Measurements from ENCODE around the gene EXOC4.

EXOC4 gene

DNA sequence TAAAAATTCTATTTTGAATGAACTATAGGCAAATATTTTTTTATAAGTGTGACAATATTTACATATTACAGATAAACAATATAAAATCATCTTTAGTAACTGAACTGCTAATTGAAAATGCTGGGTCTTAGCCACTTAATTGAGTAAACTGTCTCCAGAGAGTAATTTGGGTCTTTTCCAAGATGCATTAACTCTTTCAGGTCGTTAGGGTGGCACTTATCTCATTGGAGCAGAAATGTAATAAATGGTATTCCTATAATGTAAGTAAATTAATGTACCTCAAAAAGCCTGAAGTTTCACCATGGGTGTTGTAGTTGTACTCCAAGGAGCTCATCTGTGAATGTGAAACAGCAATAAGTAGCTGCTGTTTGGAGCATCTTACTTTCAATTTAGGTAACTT lies 208.5 kb downstream of the EXOC4 start:
- no peaks in the 10 kb centered on the region for H3K27me3 ChIP-seq (replicated peaks; ENCODE audit: control insufficient read depth, insufficient read depth, low read length)

DNA sequence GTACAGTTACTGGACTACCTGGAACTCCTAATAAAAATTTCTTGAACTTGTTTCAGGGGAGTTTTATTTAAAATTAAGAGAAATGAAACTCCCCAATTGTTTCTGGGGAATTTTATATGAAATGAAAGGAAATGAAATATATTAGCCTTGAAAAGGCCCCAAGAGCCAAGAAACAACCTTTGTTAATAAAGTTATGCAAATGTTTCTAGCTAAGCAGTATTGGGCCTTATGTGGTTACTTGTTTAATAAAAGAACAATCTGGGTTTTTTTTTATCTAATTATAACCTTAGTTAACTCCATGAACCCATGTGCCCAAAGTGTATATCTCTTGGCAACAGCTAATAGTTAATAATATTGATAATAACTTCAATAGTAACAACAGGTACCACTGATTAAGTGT lies 222.8 kb downstream of the EXOC4 start:
- H3K4me3 ChIP-seq (ENCODE audit: low read length) = no peak overlapping the region
- no peaks in the 10 kb centered on the region for H3K9me3 ChIP-seq (ENCODE audit: control insufficient read depth, low read length)
- no peaks in the 10 kb centered on the region for H3K27me3 ChIP-seq (replicated peaks; ENCODE audit: control insufficient read depth, insufficient read depth, low read length)
- no peaks in the 10 kb centered on the region for H3K4me1 ChIP-seq (ENCODE audit: control insufficient read depth, insufficient read depth, low read length)
- peaks cover 7% of the 10 kb centered on the region for H3K36me3 ChIP-seq (ENCODE audit: control insufficient read depth, insufficient read depth, low read length, severe bottlenecking)
- DNase-seq (ENCODE audit: low read depth) = no peak
- no peak overlapping the region for H3K9ac ChIP-seq (ENCODE audit: low read length)

More for the DNA sequence above, 208.5 kb downstream of the EXOC4 start:
- DNase-seq (ENCODE audit: low read depth) = no peak
- Histone ChIP-seq H3K4me1 (ENCODE audit: control insufficient read depth, insufficient read depth, low read length) (no peaks in the 10 kb centered on the region), H3K9ac (ENCODE audit: low read length) (no peak overlapping the region), H3K36me3 (ENCODE audit: control insufficient read depth, insufficient read depth, low read length, severe bottlenecking) (no peaks in the 10 kb centered on the region), H3K4me3 (ENCODE audit: low read length) (no peak overlapping the region), H3K9me3 (ENCODE audit: control insufficient read depth, low read length) (peaks cover 5% of the 10 kb centered on the region)

DNA sequence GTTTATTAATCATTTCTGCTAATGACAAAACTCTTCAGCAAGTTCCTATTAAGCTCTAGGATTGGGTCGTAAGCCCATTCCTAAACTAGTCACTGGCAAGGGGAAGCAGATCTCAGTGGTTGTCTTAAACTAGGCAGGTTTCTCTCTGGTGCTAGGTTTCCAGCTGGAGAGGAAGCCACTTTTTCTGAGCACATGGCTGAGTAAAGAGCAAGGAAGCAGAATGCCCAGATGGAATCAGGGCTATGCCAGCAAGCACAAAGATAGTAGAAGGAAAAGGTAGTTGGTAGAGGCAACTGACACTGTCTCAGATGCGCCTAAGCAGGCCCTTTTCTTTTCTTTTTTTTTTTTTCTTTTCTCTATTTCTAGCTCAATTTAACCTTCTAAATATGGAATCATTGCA lies 224.9 kb downstream of the EXOC4 start:
- Histone ChIP-seq H3K9me3 (ENCODE audit: control insufficient read depth, low read length) (no peaks in the 10 kb centered on the region), H3K27me3 (replicated peaks; ENCODE audit: control insufficient read depth, insufficient read depth, low read length) (no peaks in the 10 kb centered on the region), H3K4me3 (ENCODE audit: low read length) (no peak overlapping the region), H3K4me1 (ENCODE audit: control insufficient read depth, insufficient read depth, low read length) (peaks cover 6% of the 10 kb centered on the region), H3K9ac (ENCODE audit: low read length) (no peak overlapping the region), H3K36me3 (ENCODE audit: control insufficient read depth, insufficient read depth, low read length, severe bottlenecking) (peaks cover 7% of the 10 kb centered on the region)
- no peak for DNase-seq (ENCODE audit: low read depth)

DNA sequence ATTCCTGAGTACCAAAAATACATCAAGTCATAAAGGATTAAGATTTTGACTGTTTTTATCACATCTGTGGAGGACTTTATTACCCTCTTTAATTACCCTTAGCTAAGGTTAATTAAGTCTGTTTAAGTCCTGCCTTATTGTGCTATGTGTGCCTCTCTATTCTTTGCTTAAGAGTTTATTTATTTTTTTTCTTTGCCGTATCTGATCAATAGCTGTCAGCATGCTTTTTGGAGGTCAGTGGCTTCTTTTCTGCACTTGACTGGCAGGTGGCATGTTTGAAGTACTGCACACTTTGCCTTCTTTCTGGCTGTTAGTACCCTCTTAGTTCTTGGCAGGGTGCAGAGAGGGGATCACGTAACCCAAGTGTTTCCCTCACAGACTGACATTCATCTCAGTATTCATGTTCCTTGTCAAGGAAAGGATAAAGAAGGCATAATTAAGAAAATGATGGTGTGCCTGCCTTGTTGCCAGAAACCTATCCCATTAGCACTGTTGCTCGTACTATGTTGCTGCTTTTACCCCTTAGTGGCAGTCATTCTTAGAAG lies 225.8 kb downstream of the EXOC4 start:
- H3K4me1 ChIP-seq (ENCODE audit: control insufficient read depth, insufficient read depth, low read length) = peaks cover 6% of the 10 kb centered on the region

DNA sequence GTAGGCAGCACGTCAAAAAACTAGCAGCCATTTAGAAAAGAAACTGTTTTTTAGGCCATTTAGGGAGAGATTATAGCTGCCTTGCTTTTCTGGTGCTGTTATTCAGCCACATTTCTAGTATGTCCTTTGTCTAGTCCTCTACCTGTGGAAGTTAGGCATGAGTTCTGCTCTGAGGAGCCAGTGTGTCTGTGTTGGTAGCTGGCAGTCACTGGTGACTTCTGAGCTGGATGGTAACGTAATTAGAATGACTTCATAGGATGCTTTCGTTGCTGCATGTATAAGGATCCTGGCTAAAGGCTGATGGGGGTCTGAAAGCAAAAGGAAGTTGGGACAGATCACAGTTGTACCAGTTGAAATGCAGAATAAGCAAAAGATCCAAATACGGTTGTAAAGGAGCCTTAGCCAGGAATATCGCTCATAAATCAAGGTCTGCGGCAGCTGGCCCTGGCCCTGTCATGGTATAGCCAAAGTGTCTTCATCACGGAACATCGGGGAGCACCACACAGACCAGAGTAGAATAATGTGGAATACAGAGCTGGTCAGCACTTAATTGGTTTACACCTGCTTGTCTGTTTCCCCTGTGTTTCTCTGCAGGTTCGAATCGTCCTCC lies 226.7 kb downstream of the EXOC4 start:
- H3K27me3 ChIP-seq (replicated peaks; ENCODE audit: control insufficient read depth, insufficient read depth, low read length) = no peaks in the 10 kb centered on the region
- peaks cover 6% of the 10 kb centered on the region for H3K4me1 ChIP-seq (ENCODE audit: control insufficient read depth, insufficient read depth, low read length)
- H3K36me3 ChIP-seq (ENCODE audit: control insufficient read depth, insufficient read depth, low read length, severe bottlenecking) = peaks cover 7% of the 10 kb centered on the region
- no peak overlapping the region for H3K4me3 ChIP-seq (ENCODE audit: low read length)
- no peak for DNase-seq (ENCODE audit: low read depth)
- H3K9ac ChIP-seq (ENCODE audit: low read length) = no peak overlapping the region
- no peaks in the 10 kb centered on the region for H3K9me3 ChIP-seq (ENCODE audit: control insufficient read depth, low read length)

More for the DNA sequence above, 225.8 kb downstream of the EXOC4 start:
- Histone ChIP-seq H3K36me3 (ENCODE audit: control insufficient read depth, insufficient read depth, low read length, severe bottlenecking) (peaks cover 7% of the 10 kb centered on the region), H3K27me3 (replicated peaks; ENCODE audit: control insufficient read depth, insufficient read depth, low read length) (no peaks in the 10 kb centered on the region), H3K4me3 (ENCODE audit: low read length) (no peak overlapping the region), H3K9ac (ENCODE audit: low read length) (no peak overlapping the region), H3K9me3 (ENCODE audit: control insufficient read depth, low read length) (no peaks in the 10 kb centered on the region)
- DNase-seq (ENCODE audit: low read depth) = no peak

DNA sequence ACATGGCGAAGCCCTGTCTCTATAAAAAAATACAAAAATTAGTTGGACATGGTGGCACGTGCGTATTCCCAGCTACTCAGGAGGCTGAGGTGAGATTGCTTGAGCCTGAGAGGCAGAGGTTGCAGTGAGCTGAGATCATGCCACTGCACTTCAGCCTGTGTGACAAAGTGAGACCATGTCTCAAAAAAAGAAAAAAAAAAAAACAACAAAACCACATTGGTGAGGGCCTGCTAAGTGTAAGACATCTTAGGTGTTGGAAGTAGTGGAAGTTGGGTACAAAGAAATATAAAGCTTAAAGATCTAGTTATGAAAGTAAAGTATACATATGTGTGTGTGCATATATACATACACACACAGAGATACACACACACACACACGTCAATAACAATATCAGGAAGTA lies 228.0 kb downstream of the EXOC4 start:
- peaks cover 7% of the 10 kb centered on the region for H3K36me3 ChIP-seq (ENCODE audit: control insufficient read depth, insufficient read depth, low read length, severe bottlenecking)

DNA sequence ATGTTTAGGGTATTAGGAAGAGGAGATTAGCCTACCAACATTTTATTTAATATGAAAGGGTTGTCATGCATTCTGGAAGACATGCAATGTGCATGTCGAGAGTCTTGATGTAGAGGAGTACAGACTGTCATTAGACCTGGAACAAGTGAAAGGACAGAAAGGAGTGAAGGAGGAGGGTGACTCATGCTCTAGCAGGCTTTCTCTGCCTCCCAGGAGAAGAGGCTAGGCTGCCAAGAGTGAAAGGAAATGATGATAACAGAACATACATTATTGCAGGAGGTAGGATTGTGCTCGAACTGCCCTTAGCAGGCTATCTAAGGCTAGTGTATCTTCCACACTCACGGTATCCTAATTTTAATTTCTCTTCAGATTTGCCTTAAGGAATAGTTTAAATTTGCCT lies 228.8 kb downstream of the EXOC4 start:
- H3K9ac ChIP-seq (ENCODE audit: low read length) = no peak overlapping the region
- H3K4me3 ChIP-seq (ENCODE audit: low read length) = no peak overlapping the region
- peak; percentile 62 for DNase-seq (ENCODE audit: low read depth)
- peaks cover 3% of the 10 kb centered on the region for H3K36me3 ChIP-seq (ENCODE audit: control insufficient read depth, insufficient read depth, low read length, severe bottlenecking)
- no peaks in the 10 kb centered on the region for H3K9me3 ChIP-seq (ENCODE audit: control insufficient read depth, low read length)
- peaks cover 6% of the 10 kb centered on the region for H3K4me1 ChIP-seq (ENCODE audit: control insufficient read depth, insufficient read depth, low read length)
- no peaks in the 10 kb centered on the region for H3K27me3 ChIP-seq (replicated peaks; ENCODE audit: control insufficient read depth, insufficient read depth, low read length)

More for the DNA sequence above, 228.0 kb downstream of the EXOC4 start:
- no peak for DNase-seq (ENCODE audit: low read depth)
- no peak overlapping the region for H3K4me3 ChIP-seq (ENCODE audit: low read length)
- H3K9ac ChIP-seq (ENCODE audit: low read length) = no peak overlapping the region
- H3K4me1 ChIP-seq (ENCODE audit: control insufficient read depth, insufficient read depth, low read length) = peaks cover 6% of the 10 kb centered on the region
- no peaks in the 10 kb centered on the region for H3K9me3 ChIP-seq (ENCODE audit: control insufficient read depth, low read length)
- H3K27me3 ChIP-seq (replicated peaks; ENCODE audit: control insufficient read depth, insufficient read depth, low read length) = no peaks in the 10 kb centered on the region

DNA sequence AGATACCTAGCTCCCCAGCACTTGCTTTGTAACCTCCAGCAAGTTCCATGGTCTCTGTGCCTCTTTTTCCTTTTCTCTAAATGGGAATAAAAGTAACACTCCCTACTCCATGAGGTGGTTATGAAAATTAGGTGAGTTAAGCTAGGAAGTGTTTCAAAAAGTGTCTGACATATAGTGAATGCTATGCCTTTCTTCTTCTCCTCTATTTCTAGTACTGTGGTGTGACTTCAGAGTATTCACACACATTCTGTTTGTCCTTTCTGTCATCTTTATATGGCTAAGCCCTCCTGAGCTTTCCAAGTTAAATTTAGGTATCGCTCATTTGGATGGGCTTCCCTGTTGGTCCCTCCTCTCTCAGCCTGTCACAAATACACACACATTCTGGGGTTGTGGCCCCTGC lies 229.7 kb downstream of the EXOC4 start:
- Histone ChIP-seq H3K27me3 (replicated peaks; ENCODE audit: control insufficient read depth, insufficient read depth, low read length) (no peaks in the 10 kb centered on the region), H3K9me3 (ENCODE audit: control insufficient read depth, low read length) (no peaks in the 10 kb centered on the region), H3K36me3 (ENCODE audit: control insufficient read depth, insufficient read depth, low read length, severe bottlenecking) (no peaks in the 10 kb centered on the region), H3K4me1 (ENCODE audit: control insufficient read depth, insufficient read depth, low read length) (peaks cover 6% of the 10 kb centered on the region), H3K4me3 (ENCODE audit: low read length) (no peak overlapping the region), H3K9ac (ENCODE audit: low read length) (no peak overlapping the region)
- DNase-seq (ENCODE audit: low read depth) = no peak

DNA sequence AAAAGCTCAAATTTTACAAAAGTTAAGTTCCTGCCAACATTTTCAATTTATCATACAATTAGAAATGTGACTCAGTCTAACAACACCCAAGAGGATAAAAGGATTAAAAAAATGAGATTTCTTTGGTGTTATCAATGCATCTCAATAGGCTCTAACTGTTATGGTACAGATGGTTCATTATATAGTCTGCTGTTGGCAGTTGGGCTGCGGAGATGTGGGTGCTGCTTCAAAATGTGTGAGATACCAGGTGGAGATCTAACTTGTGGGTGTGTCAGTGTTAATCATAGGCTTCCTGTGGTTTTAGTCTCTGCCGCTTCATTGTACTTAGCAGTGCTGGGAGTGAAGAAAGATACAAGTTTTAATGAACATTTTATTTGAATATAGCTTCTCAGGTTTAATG lies 231.2 kb downstream of the EXOC4 start:
- Histone ChIP-seq H3K27me3 (replicated peaks; ENCODE audit: control insufficient read depth, insufficient read depth, low read length) (no peaks in the 10 kb centered on the region), H3K9me3 (ENCODE audit: control insufficient read depth, low read length) (no peaks in the 10 kb centered on the region), H3K36me3 (ENCODE audit: control insufficient read depth, insufficient read depth, low read length, severe bottlenecking) (no peaks in the 10 kb centered on the region), H3K9ac (ENCODE audit: low read length) (no peak overlapping the region), H3K4me3 (ENCODE audit: low read length) (no peak overlapping the region), H3K4me1 (ENCODE audit: control insufficient read depth, insufficient read depth, low read length) (peaks cover 6% of the 10 kb centered on the region)
- no peak for DNase-seq (ENCODE audit: low read depth)

DNA sequence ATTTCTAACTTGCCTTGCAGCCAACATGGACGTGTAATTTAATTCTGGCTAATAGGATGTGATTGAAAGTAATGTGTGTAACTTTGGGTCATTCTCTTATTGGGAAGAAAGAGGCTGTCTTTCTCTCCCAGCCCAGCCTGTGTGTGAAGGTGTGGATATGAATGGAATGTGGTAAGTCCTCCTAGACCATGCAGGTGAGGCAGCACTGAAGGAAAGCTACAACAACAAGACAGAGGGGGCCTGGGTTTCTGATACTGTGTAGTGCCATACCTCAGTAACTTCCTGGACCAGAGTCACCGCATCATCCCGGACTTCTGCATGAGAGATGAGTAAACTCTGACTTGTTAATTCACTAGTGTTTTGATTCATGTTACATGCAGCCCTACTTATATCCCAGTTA lies 237.0 kb downstream of the EXOC4 start:
- DNase-seq (ENCODE audit: low read depth) = no peak
- Histone ChIP-seq H3K9ac (ENCODE audit: low read length) (no peak overlapping the region), H3K27me3 (replicated peaks; ENCODE audit: control insufficient read depth, insufficient read depth, low read length) (no peaks in the 10 kb centered on the region), H3K4me1 (ENCODE audit: control insufficient read depth, insufficient read depth, low read length) (no peaks in the 10 kb centered on the region), H3K36me3 (ENCODE audit: control insufficient read depth, insufficient read depth, low read length, severe bottlenecking) (no peaks in the 10 kb centered on the region), H3K4me3 (ENCODE audit: low read length) (no peak overlapping the region), H3K9me3 (ENCODE audit: control insufficient read depth, low read length) (no peaks in the 10 kb centered on the region)

DNA sequence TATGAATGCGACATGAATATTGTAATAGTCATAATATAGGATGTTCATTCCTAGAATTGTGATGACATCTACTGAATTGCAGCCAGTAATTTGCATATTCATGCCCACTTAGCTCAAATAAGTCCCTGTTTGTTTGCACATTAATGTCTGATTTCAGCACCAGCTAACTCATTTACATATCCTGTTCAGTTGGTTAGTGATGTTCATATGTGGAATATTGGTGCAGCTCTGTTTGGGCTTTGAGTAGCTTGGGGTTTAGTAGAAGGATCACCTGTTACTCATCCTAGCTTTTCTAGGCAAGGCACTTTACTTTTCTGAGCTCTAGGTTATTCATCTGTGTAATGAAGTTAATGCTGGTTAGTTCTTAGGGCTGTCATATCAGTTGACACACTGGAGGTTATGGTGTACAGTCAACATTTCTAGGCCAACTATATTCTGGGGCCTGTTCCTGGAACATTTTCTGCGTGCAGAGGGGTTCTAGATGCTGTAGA lies 238.4 kb downstream of the EXOC4 start:
- Histone ChIP-seq H3K4me3 (ENCODE audit: low read length) (no peak overlapping the region), H3K4me1 (ENCODE audit: control insufficient read depth, insufficient read depth, low read length) (no peaks in the 10 kb centered on the region), H3K9me3 (ENCODE audit: control insufficient read depth, low read length) (no peaks in the 10 kb centered on the region), H3K9ac (ENCODE audit: low read length) (no peak overlapping the region), H3K27me3 (replicated peaks; ENCODE audit: control insufficient read depth, insufficient read depth, low read length) (no peaks in the 10 kb centered on the region), H3K36me3 (ENCODE audit: control insufficient read depth, insufficient read depth, low read length, severe bottlenecking) (no peaks in the 10 kb centered on the region)
- no peak for DNase-seq (ENCODE audit: low read depth)

Data from adipocyte (in vitro differentiated cells).